UCSD-AML1 (cell line): ENCODE measurements around the gene PRKAB1.
"Not testable (repeated sequence)": the region's sequence is repeated elsewhere in the genome, so short reads cannot be mapped to it uniquely, and the experiment has no call there.

Source experiments
- DNase-seq: peaks from one replicate; lab custom pipeline; 2025; ENCODE audit not compliant: unreplicated experiment; lab: John Stamatoyannopoulos, UW

The PRKAB1 gene

GRCh38 chr12:119683413-119683812 lies 15.5 kb downstream of the PRKAB1 start:
- no peak for DNase-seq

DNA sequence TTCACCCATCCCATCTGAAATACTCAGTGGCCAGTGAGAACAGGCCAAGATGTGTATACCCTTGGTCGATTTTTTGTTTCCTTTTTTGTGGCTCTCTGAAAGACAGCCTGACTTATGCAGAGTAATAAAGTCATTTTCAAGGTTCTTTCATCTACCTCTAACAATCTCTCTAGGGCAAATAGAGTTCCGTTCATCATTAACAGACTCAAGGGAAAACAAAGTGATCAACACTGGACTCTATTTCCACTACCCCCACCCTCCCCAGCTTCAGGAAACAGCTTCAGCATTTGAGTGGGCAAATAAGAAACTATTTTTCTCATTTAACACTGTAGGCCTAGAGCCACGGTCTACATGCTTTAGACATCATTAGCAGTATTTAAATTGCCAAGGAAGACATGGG lies 15.9 kb downstream of the PRKAB1 start:
- no peak for DNase-seq

GRCh38 chr12:119684711-119685369 lies 16.9 kb downstream of the PRKAB1 start:
- DNase-seq = no peak

DNA sequence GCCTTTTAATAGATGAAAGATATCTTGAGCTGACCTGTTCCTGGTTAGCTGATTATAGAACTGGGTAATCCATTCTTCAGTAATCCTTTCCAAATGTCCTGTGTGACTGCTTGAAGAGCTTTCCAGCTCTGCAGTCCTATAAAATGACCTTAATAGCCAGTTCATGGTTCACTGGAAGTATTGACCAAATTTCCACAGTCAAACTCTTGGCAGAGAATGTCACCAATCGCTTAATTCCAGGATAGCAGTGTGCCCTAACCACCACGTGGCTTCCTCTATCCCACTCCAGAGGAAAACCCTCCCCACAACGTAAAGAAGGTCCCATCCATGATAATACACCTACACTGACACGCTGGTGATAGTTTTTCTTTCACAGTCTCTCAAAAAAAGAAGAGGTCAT lies 17.4 kb downstream of the PRKAB1 start:
- no peak for DNase-seq

DNA sequence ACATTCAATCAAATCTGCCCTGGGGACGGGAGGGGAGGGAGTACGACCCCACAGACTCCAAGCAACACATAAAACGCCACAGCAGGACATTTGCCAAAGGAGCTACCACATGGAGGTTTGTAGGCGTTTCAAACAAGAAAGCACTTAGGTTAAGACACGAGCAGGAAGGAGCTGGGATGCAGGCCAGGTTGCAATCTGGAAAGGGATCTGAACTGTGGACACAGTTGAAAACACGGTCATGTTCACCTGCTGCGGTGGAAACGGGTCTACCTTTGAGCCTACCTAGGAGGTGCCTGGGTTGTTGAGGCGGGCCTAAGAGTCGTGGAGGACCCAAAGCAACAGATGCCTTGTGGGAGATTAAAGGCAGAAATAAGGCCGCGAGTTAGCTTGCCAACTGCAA lies 18.4 kb downstream of the PRKAB1 start:
- no peak for DNase-seq

DNA sequence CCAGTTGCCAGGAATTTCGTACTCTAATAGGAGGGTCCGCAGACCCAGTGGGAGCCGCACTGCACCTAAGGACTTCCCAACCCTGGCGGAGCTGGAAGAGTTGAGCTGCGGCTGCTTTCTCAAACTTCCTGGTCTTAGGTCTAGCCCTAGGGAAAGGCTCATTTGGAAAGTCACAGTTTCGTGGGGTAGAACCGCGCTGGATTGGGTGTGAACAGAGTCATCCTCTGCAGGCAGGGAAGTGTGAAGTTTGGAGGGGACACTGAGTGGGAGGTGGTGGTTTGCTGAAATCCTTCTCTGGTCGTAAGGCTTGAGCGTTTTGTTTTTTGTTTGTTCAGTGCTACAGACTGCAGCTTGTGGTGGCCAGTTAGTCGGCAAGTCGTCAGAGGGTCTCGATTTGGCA lies 18.8 kb downstream of the PRKAB1 start:
- no peak for DNase-seq

DNA sequence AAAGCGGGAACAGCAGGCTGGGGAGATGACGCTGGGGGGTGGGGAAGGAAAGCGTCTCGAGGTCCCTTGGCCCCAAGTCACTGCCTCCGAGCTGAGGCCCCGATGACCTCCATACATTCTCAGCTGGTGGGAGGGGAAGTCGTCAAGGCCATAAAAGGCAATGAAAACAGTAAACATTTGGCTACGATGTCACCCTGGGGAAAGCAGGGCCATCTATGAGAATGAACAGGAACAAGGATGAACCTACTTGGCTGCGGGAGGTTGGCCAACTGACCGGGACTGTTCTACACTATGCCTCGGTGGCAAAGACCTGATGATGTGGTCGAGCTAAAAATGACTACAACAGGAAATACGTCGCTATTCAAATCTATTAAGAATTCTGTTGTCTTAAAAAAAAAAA lies 19.5 kb downstream of the PRKAB1 start:
- no peak for DNase-seq

- no peak for DNase-seq
Measured at GRCh38 chr12:119687879-119688278, 19.9 kb downstream of the PRKAB1 start.

- DNase-seq = no peak
Measured at GRCh38 chr12:119689935-119690500, 22.1 kb downstream of the PRKAB1 start.

GRCh38 chr12:119691202-119691810 lies 23.4 kb downstream of the PRKAB1 start:
- DNase-seq = no peak

DNA sequence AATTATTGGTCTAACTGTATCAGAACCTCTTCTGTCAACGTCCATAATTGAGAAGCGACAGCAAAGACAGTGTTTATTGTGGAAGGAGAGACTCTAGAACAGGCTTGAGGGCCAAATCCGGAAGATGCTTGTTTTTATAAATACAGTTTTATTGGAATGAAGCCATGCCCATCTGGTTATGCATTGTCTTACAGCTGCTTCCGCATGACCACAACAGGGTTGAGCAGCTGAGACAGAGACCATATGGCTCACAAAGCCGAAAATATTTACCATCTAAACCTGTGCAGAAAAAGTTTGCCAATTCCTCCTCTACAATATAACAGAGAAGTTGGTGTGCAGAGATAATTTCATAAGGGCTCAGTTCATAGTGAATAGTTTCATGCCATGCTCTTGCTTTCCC lies 24.5 kb downstream of the PRKAB1 start:
- DNase-seq = no peak

- DNase-seq = no peak
Measured at GRCh38 chr12:119692997-119693396, 25.1 kb downstream of the PRKAB1 start.

- DNase-seq = no peak
Measured at GRCh38 chr12:119693511-119693910, 25.6 kb downstream of the PRKAB1 start.

- DNase-seq = no peak
Measured at GRCh38 chr12:119694111-119694510, 26.2 kb downstream of the PRKAB1 start.

GRCh38 chr12:119695034-119695433 lies 27.1 kb downstream of the PRKAB1 start:
- DNase-seq = no peak

GRCh38 chr12:119696943-119697342 lies 29.0 kb downstream of the PRKAB1 start:
- no peak for DNase-seq

DNA sequence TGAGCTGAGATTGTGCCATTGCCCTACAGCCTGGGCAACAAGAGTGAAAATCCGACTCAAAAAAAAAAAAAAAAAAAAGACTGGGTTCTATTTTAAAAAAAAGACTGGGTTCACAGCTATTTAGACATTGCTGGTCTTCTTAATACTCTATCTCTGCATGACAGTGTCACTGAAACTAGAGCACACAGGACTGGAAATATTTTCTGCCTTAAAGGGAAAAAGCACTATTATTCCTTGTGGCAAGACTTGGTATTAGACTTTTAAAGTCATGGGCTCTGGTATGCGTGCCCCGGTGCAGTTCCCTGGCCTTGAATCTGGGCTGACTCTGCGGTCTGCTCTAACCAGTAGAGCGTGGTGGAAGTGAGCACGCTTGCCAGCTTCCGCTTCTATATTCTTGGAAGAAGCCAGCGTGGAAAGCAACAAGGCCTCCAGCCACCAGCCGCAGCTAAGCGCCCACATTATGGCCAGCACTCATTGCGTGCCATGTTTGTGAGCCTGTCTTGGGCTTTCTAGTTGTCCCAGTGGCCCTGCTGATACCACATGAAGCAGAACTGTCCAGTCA lies 31.3 kb downstream of the PRKAB1 start:
- DNase-seq = no peak

GRCh38 chr12:119700078-119700477 lies 32.1 kb downstream of the PRKAB1 start:
- no peak for DNase-seq

DNA sequence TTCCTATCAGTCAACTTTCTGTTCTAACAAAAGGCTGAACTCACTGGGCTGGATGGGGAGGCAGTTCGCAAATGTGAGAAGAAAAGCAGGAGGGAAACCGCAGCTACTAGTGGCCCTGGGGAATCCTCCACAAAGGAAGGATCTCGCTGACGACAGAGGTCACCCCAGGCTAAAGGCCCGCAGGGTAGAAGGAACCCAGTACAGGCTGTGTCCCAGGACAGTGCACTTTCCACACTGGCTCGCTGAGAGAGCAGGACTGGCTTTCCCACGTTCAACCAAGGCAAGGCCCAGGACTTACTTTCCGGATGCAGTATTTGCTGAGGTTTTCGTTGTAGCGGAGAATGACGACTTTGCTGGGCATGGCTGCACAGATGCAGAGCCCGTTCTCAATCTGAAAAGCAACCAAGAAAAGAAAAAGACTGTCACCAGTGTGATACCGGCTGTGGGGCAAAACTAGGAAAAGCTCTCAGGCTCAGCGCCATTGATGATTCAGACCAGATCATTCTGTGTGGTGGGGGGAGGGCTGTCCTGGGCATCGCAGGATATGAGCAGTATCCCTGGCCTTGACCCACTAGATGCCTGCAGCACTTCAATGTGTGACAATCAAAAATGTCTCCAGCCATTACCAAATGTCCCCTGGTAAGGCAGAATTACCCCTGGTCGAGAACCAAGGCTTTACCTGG lies 36.3 kb downstream of the PRKAB1 start:
- no peak for DNase-seq

DNA sequence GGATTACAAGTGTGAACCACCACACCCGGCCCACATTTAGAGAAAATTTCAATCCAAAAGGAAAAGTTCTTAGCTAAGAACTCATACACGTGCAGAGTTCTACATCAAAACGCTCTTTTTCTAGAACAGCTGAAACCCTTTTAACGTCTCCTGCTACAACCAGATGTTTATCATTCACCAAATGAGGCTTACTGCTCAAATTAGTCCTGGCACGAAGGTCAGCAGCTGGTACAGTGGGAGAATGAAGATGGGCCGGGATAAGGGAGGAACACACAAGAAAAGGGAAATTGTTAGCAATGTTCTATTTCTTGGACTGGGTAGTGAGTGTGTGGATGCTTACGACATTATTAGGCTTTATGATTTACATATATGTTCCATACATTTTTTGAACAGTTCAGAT lies 37.2 kb downstream of the PRKAB1 start:
- DNase-seq = no peak

GRCh38 chr12:119706427-119706826 lies 38.5 kb downstream of the PRKAB1 start:
- DNase-seq = not testable (repeated sequence)
